Breast epithelium (tissue), 4 donors: ENCODE results near the gene DLK1. TPM values are rescaled to one million over a fixed set of nuclear protein-coding genes. Genes with fewer than 3 reads are reported as not detected.

Experiments used
- DNase-seq, 2 donors: peaks; one replicate each; pipeline ENCODE4 v3.0.0-alpha.2; 2019; ENCODE audit warnings: low spot score in 2 of 2
- H3K27ac ChIP-seq, 2 donors: fragments of 200-600 bp; sonication (generic) in 1 of 2; one replicate each; pipeline ENCODE4 v1.5.1; 2016 to 2019; ENCODE audit warnings: mild to moderate bottlenecking in 1 of 2
- H3K27me3 ChIP-seq, 2 donors: fragments of 200-600 bp; sonication (generic) in 1 of 2; one replicate each; pipeline versions ENCODE4 v1.5.1 to v1.6.0; 2017 to 2019; ENCODE audit warnings: control low read depth in 1 of 2, mild to moderate bottlenecking in 1 of 2
- H3K36me3 ChIP-seq: fragments of 200-600 bp; one replicate; pipeline ENCODE4 v1.5.1; 2019
- H3K4me1 ChIP-seq, 2 donors: fragments of 200-600 bp; sonication (generic); one replicate each; pipeline ENCODE4 v1.5.1; 2016 to 2019; ENCODE audit warnings: control low read depth in 1 of 2
- H3K4me3 ChIP-seq, 3 donors: fragments of 200-600 bp; sonication (generic); 1 replicate in 2 of 3; 2 replicates in 1 of 3; pipeline ENCODE4 v1.5.1; 2016 to 2019; ENCODE audit warnings: mild to moderate bottlenecking in 3 of 3, moderate library complexity in 2 of 3
- H3K9me3 ChIP-seq, 2 donors: fragments of 200-600 bp; sonication (generic) in 1 of 2; one replicate each; pipeline ENCODE4 v1.5.1; 2016 to 2019; ENCODE audit warnings: control low read depth in 1 of 2
- POLR2A ChIP-seq: fragments of 450-650 bp; IDR thresholded peaks from one replicate; pipeline ENCODE4 v1.6.1; 2016; ENCODE audit warnings: antibody characterized with exemption, mild to moderate bottlenecking, moderate library complexity
- POLR2AphosphoS5 ChIP-seq, 3 donors: sonication (generic); formaldehyde crosslinking; IDR thresholded peaks; one replicate each; pipeline ENCODE4 v1.6.1; 2017; ENCODE audit warnings: antibody characterized with exemption in 3 of 3
- intact Hi-C: fragments of 100-400 bp; cut with DNase I; formaldehyde crosslinking; loops from one replicate; pipeline ENCODE4 v1.15.1; 2023; ENCODE audit warnings: low total_unique reads
- total RNA-seq, 3 donors: library from RNA; depleted of rRNA; stranded (reverse); fragments of >200 nt; gene quantifications; one replicate each; pipeline ENCODE4 v1.1.0, GENCODE V29; 2016
- TF ChIP-seq, protein P1 (sequence below), 3 donors: fragments of 450-650 bp; IDR thresholded peaks; one replicate each; pipeline ENCODE4 v1.5.1; 2016 to 2017; ENCODE audit warnings: antibody characterized with exemption in 3 of 3, mild to moderate bottlenecking in 3 of 3, moderate library complexity in 3 of 3

DLK1 gene
- total RNA-seq, 3 donors from 2014 or later: 1.2 to 5.2 TPM; not detected in 1

DNA sequence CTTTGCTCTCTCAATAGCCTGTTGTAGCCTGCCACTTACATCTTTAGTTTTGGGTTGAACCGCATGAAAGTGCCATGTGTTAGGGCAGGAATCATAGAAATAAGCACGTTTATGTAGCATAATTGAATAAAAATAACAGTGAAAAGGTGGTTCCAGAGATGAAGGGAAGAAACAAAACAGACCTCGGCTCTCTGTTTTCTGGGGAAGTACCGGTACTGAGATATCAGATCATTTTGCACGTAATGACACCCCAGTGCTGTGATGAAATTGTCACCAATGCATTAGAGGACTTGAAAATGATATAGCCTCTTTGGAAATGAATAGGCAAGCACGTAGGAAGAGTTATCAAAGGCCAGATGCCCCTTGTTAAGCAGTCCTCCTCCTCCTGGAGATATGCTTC is 42.5 kb upstream of the DLK1 start:
- Histone ChIP-seq H3K27ac (no peak overlapping the region), H3K27me3 (no peaks in the 10 kb centered on the region), H3K9me3 (no peaks in the 10 kb centered on the region), H3K36me3 (no peaks in the 10 kb centered on the region), H3K4me3 (no peak overlapping the region), H3K4me1 (no peaks in the 10 kb centered on the region)
- intact Hi-C loops: no loop called here
- no peak for DNase-seq
- TF ChIP-seq POLR2A (no peak), POLR2AphosphoS5 (IDR thresholded peaks at IDR 0.05) (no peak)
- TF ChIP-seq, protein P1, sequence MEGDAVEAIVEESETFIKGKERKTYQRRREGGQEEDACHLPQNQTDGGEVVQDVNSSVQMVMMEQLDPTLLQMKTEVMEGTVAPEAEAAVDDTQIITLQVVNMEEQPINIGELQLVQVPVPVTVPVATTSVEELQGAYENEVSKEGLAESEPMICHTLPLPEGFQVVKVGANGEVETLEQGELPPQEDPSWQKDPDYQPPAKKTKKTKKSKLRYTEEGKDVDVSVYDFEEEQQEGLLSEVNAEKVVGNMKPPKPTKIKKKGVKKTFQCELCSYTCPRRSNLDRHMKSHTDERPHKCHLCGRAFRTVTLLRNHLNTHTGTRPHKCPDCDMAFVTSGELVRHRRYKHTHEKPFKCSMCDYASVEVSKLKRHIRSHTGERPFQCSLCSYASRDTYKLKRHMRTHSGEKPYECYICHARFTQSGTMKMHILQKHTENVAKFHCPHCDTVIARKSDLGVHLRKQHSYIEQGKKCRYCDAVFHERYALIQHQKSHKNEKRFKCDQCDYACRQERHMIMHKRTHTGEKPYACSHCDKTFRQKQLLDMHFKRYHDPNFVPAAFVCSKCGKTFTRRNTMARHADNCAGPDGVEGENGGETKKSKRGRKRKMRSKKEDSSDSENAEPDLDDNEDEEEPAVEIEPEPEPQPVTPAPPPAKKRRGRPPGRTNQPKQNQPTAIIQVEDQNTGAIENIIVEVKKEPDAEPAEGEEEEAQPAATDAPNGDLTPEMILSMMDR (IDR thresholded peaks at IDR 0.05): no peak

DNA sequence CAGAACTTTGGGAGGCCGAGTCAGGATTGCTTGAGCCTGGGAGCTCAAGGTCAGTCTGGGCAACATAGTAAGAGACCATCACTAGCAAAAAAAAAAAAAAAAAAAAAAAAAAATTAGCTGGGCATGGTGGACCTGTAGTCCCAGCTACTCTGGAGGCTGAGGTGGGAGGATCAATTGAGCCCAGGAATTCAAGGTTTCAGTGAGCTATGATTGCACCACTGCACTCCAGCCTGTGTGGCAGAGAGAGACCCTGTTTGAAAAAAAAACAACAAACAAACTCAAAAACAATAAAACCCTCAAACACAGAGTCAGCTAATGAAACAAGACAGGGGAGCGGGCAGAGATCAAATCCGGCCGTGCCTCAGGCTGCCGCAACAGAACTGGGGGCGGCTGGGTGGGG is 41.7 kb upstream of the DLK1 start:
- no peaks in the 10 kb centered on the region for H3K9me3 ChIP-seq
- H3K27ac ChIP-seq: no peak overlapping the region
- no peaks in the 10 kb centered on the region for H3K4me1 ChIP-seq
- DNase-seq: no peak
- H3K36me3 ChIP-seq: no peaks in the 10 kb centered on the region
- TF ChIP-seq POLR2A: no peak
- TF ChIP-seq, protein P1 (IDR thresholded peaks at IDR 0.05): no peak
- TF ChIP-seq POLR2AphosphoS5 (IDR thresholded peaks at IDR 0.05): no peak
- intact Hi-C loops: no loop called here
- no peak overlapping the region for H3K4me3 ChIP-seq
- H3K27me3 ChIP-seq: no peaks in the 10 kb centered on the region

DNA sequence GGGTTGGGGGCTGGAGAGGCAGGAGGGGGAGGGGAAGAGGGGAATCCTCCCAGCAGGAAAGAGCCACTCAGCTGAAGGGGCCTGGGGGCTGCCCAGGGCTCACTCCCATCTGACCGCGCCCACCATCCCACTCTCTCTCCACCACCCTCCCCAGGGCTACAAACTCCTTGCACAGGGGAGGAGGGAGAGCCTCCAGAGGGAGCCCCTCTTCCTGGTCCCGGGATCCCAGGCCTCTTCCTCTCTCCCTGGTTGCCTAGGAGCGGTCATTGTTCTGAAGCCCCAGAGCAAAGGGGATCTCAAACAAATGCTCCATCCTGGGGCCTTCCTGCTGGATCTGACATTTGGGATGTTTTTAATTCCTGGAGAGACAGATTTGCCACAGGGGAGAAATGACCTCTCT is 39.8 kb upstream of the DLK1 start:
- Histone ChIP-seq H3K36me3 (no peaks in the 10 kb centered on the region), H3K4me3 (no peak overlapping the region), H3K27ac (no peak overlapping the region), H3K27me3 (peaks cover 0 to 12% of the 10 kb centered on the region in 2 donors), H3K9me3 (no peaks in the 10 kb centered on the region), H3K4me1 (no peaks in the 10 kb centered on the region)
- intact Hi-C loops: no loop called here
- TF ChIP-seq, protein P1 (IDR thresholded peaks at IDR 0.05): no peak
- no peak for TF ChIP-seq POLR2AphosphoS5 (IDR thresholded peaks at IDR 0.05)
- TF ChIP-seq POLR2A: no peak
- DNase-seq: no peak

DNA sequence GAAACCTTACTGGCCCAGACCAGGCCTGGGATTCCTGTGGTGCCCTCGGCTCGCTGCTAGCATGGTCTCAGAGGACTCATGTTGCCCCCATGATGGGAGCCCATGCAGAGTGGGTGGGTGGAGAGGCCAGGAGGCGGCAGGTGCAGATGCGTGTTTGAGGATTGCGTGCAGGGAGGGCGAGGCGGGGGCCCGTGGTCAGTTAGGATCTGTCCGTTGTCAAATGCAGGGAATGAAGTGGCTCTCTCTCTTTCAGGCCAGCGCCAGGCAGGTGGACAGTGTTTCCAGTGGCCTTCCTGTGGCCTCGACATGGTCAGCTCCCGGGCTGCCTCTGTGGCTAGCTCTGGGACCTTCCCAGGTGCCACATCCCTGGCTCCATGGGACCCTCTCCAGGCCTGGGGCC is 39.3 kb upstream of the DLK1 start:
- TF ChIP-seq POLR2AphosphoS5 (IDR thresholded peaks at IDR 0.05): no peak
- TF ChIP-seq, protein P1 (IDR thresholded peaks at IDR 0.05): no peak
- no peak for TF ChIP-seq POLR2A
- DNase-seq: no peak
- H3K4me1 ChIP-seq: no peaks in the 10 kb centered on the region
- peaks cover 0 to 15% of the 10 kb centered on the region in 2 donors for H3K27me3 ChIP-seq
- no peaks in the 10 kb centered on the region for H3K36me3 ChIP-seq
- no peak overlapping the region for H3K4me3 ChIP-seq
- intact Hi-C loops: no loop called here
- no peak overlapping the region for H3K27ac ChIP-seq
- no peaks in the 10 kb centered on the region for H3K9me3 ChIP-seq

DNA sequence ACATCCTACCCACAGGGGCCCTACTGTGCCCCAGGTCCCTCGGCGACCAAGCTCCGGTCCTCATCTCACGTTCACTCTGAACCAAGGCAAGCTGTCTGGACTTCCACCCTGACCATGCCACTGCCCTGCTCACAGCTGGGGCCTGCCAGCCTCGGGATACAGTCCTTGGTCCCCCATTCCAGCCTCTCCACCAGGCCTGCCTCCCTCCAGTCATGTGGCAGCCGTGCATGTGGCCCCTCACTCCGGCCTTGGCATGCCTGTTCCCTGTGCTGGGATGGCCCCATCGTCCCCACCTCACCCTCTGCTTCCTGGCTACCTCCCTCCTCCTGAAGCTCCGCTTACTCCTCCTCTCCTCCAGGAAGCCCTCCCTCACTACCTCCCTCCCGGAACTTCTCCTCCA is 38.6 kb upstream of the DLK1 start:
- no peak for DNase-seq
- no peak for TF ChIP-seq POLR2A
- TF ChIP-seq POLR2AphosphoS5 (IDR thresholded peaks at IDR 0.05): no peak
- TF ChIP-seq, protein P1 (IDR thresholded peaks at IDR 0.05): no peak
- H3K27ac ChIP-seq: no peak overlapping the region
- H3K27me3 ChIP-seq: peaks cover 0 to 15% of the 10 kb centered on the region in 2 donors
- H3K4me3 ChIP-seq: no peak overlapping the region
- H3K36me3 ChIP-seq: no peaks in the 10 kb centered on the region
- no peaks in the 10 kb centered on the region for H3K9me3 ChIP-seq
- intact Hi-C loops: no loop called here
- H3K4me1 ChIP-seq: no peaks in the 10 kb centered on the region
